Heart left ventricle (tissue), 16 donors: ENCODE results near the gene VTI1A. TPM values are rescaled to one million over a fixed set of nuclear protein-coding genes. Genes with fewer than 3 reads are reported as not detected.
"Not testable (repeated sequence)": the region's sequence is repeated elsewhere in the genome, so short reads cannot be mapped to it uniquely, and the experiment has no call there.

Experiments
- ATAC-seq, 4 donors: fragments of 200-7000 bp; cut with Tn5 transposase; one replicate each; pipeline ENCODE4 v1.9.1; 2020 to 2022; ENCODE audit warnings: moderate library complexity in 4 of 4, mild to moderate bottlenecking in 3 of 4, moderate number of reproducible peaks in 1 of 4
- DNase-seq, 5 donors: peaks; one replicate each; pipeline ENCODE4 v3.0.0-alpha.2; 2020
- H3K27ac ChIP-seq, 12 donors: fragments of 200-600 bp; sonication (generic) in 4 of 12; one replicate each; pipeline versions ENCODE4 v1.5.0 to v1.8.0; 2016 to 2022; ENCODE audit warnings: mild to moderate bottlenecking in 2 of 12
- H3K27me3 ChIP-seq, 9 donors: fragments of 200-600 bp; sonication (generic) in 2 of 9; one replicate each; pipeline versions ENCODE4 v1.5.1 to v1.8.0; 2016 to 2022; ENCODE audit warnings: mild to moderate bottlenecking in 3 of 9
- H3K36me3 ChIP-seq, 9 donors: fragments of 200-600 bp; sonication (generic) in 2 of 9; one replicate each; pipeline versions ENCODE4 v1.5.0 to v1.8.0; 2018 to 2022; ENCODE audit warnings: mild to moderate bottlenecking in 2 of 9
- H3K4me1 ChIP-seq, 12 donors: fragments of 200-600 bp; sonication (generic) in 4 of 12; one replicate each; pipeline versions ENCODE4 v1.5.0 to v1.8.0; 2016 to 2022; ENCODE audit warnings: mild to moderate bottlenecking in 3 of 12
- H3K4me3 ChIP-seq, 12 donors: fragments of 200-600 bp; sonication (generic) in 4 of 12; one replicate each; pipeline versions ENCODE4 v1.5.0 to v1.8.0; 2017 to 2022; ENCODE audit warnings: mild to moderate bottlenecking in 9 of 12, moderate library complexity in 4 of 12
- H3K9me3 ChIP-seq, 12 donors: fragments of 200-600 bp; sonication (generic) in 4 of 12; one replicate each; pipeline versions ENCODE4 v1.5.0 to v1.8.0; 2016 to 2022; ENCODE audit warnings: mild to moderate bottlenecking in 1 of 12
- CTCF ChIP-seq, 12 donors: fragments of 200-600 bp; sonication (generic) in 4 of 12; IDR thresholded peaks; one replicate each; pipeline versions ENCODE4 v1.5.0 to v1.8.0; 2018 to 2022; ENCODE audit warnings: antibody characterized with exemption in 12 of 12, mild to moderate bottlenecking in 5 of 12
- POLR2A ChIP-seq, 2 donors: fragments of 450-650 bp; IDR thresholded peaks; one replicate each; pipeline ENCODE4 v1.6.1; 2017; ENCODE audit warnings: antibody characterized with exemption in 2 of 2, mild to moderate bottlenecking in 2 of 2, moderate library complexity in 2 of 2
- WGBS, 4 donors: extraction: QIAGEN DNeasy Blood & Tissue Kit in 2 of 4; methylation state at CpG; one replicate each; pipeline versions ENCODE4 v1.1.5 to v1.1.7; 2013 to 2018; 5-methylcytosine and 5-hydroxymethylcytosine counted together
- intact Hi-C, 10 donors: fragments of 100-400 bp; cut with DNase I; formaldehyde crosslinking; loops; one replicate each; pipeline versions ENCODE4 v1.11.1 to v1.14.2; 2022
- polyA plus RNA-seq, 2 donors: library from polyadenylated mRNA; stranded (reverse); fragments of 200-250 nt; gene quantifications; one replicate each; pipeline ENCODE4 v1.2.3, GENCODE V29; 2013
- total RNA-seq, 9 donors: library from RNA; depleted of rRNA in 2 of 9; stranded (reverse); fragments of >200 nt in 2 of 9; fragmentation: NEBNext Ultra II Directional in 3 of 9; extraction: Animal tissue kit (Norgen Biotek cat#: 25700) in 3 of 9; gene quantifications; one replicate each; pipeline versions ENCODE4 v1.1.0 to v1.2.4, GENCODE V29; 2016 to 2023
- donor health status: ischemic (EF 13 %, LVEDD 7.1; RV severe dilation, severe dysfunction).
- donor health status: healthy with polysubstance abuse.
- donor health status: DM: no; HTN: yes; CAD: no.
- donor health status: DM: no; HTN: no; CAD: no.
- donor health status: ischemic (EF 25% LVEDD 6.9; RV normal size, moderate dysfunction).
- donor health status: ischemic (EF 25% LVEDD 5.7; RV mildly dilated, moderate dysfunction).
- donor health status: healthy.
- donor health status: DM: yes; HTN: yes; CAD: no.
- donor health status: ischemic (EF 35%, LVEDD 5.7; RV mildly dilated, moderate dysfunction).
- donor health status: nonischemic (EF 11% LVEDD 7.7; RV severe dilation, severe dysfunction).
- donor health status: DM: yes; HTN: yes; CAD: no.
- donor health status: PGD.
- donor health status: ischemic (EF 29% LVEDD 5.4; RV normal size, mild dysfunction).
- donor health status: nonischemic (EF 23%, LVEDD 6.1; RV moderate dilation, normal function).

The VTI1A gene
- total and polyA plus RNA-seq, 11 donors, result 6.0 to 33.1 (median 23.2) TPM

GRCh38 chr10:112492736-112493135 is 45.7 kb downstream of the VTI1A start:
- 95 to 98% (median 97%) methylated on average over 6 of the region's 6 CpGs for WGBS, 4 donors
- Histone ChIP-seq H3K27ac (no peak overlapping the region), H3K9me3 (no peaks in the 10 kb centered on the region), H3K4me3 (no peak overlapping the region), H3K36me3 (no peaks in the 10 kb centered on the region), H3K4me1 (peaks cover 0 to 15% (median 7%) of the 10 kb centered on the region in 12 donors), H3K27me3 (no peaks in the 10 kb centered on the region)
- intact Hi-C loops, result no loop called here
- TF ChIP-seq POLR2A (IDR thresholded peaks at IDR 0.05), result no peak
- TF ChIP-seq CTCF (IDR thresholded peaks at IDR 0.05), result no peak
- ATAC-seq (no peak), DNase-seq (no peak)

- H3K27ac ChIP-seq, result no peak overlapping the region
- no peaks in the 10 kb centered on the region for H3K9me3 ChIP-seq
- intact Hi-C loops, result no loop called here
- H3K4me3 ChIP-seq, result no peak overlapping the region
- TF ChIP-seq CTCF (IDR thresholded peaks at IDR 0.05), result no peak
- H3K36me3 ChIP-seq, result no peaks in the 10 kb centered on the region
- H3K27me3 ChIP-seq, result no peaks in the 10 kb centered on the region
- WGBS, 4 donors, result 83 to 92% (median 87%) methylated on average over 3 of the region's 3 CpGs
- no peak for ATAC-seq
- peaks cover 0 to 4% (median 0%) of the 10 kb centered on the region in 12 donors for H3K4me1 ChIP-seq
- no peak for DNase-seq
Measured at GRCh38 chr10:112497347-112497950, 50.4 kb downstream of the VTI1A start.

GRCh38 chr10:112498806-112499205 is 51.8 kb downstream of the VTI1A start:
- intact Hi-C loops, result no loop called here
- no peak overlapping the region for H3K27ac ChIP-seq
- no peak for ATAC-seq

GRCh38 chr10:112499985-112500384 is 53.0 kb downstream of the VTI1A start:
- 95 to 99% (median 97%) methylated on average over 8 of the region's 8 CpGs for WGBS, 4 donors
- H3K4me1 ChIP-seq, H3K27me3 ChIP-seq, H3K36me3 ChIP-seq, DNase-seq, H3K9me3 ChIP-seq, H3K27ac ChIP-seq, ATAC-seq, intact Hi-C loops, H3K4me3 ChIP-seq: not testable (repeated sequence)

More at GRCh38 chr10:112498806-112499205, 51.8 kb downstream of the VTI1A start:
- Histone ChIP-seq H3K36me3 (no peaks in the 10 kb centered on the region), H3K9me3 (no peaks in the 10 kb centered on the region), H3K4me3 (no peak overlapping the region), H3K27me3 (no peaks in the 10 kb centered on the region), H3K4me1 (peaks cover 0 to 4% (median 0%) of the 10 kb centered on the region in 12 donors)
- no peak for DNase-seq
- 94 to 100% (median 96%) methylated on average over 1 of the region's 1 CpG for WGBS, 4 donors
- no peak for TF ChIP-seq POLR2A (IDR thresholded peaks at IDR 0.05)
- TF ChIP-seq CTCF (IDR thresholded peaks at IDR 0.05), result no peak

GRCh38 chr10:112502536-112502935 is 55.5 kb downstream of the VTI1A start:
- no peak for DNase-seq
- intact Hi-C loops, result no loop called here
- H3K27ac ChIP-seq, result no peak overlapping the region
- no peak overlapping the region for H3K4me3 ChIP-seq
- H3K9me3 ChIP-seq, result no peaks in the 10 kb centered on the region
- H3K4me1 ChIP-seq, result peaks cover 0 to 6% (median 0%) of the 10 kb centered on the region in 12 donors
- ATAC-seq, result no peak
- no peaks in the 10 kb centered on the region for H3K27me3 ChIP-seq
- 46 to 73% (median 61%) methylated on average over 2 of the region's 2 CpGs for WGBS, 4 donors
- H3K36me3 ChIP-seq, result no peaks in the 10 kb centered on the region
- TF ChIP-seq CTCF (IDR thresholded peaks at IDR 0.05) (no peak), POLR2A (IDR thresholded peaks at IDR 0.05) (no peak)
